Naive thymus-derived CD8-positive, alpha-beta T cell (primary cell): ENCODE results near the gene TSC1. TPM values are rescaled to one million over a fixed set of nuclear protein-coding genes. Genes with fewer than 3 reads are reported as not detected.

ENCODE experiments used
- ATAC-seq, 2 donors: fragments of 150-1000 bp; cut with Tn5 transposase in 1 of 2; sonication (Bioruptor Pico), chemical (Tn5 transposase) in 1 of 2; 1 replicate in 1 of 2; 2 replicates in 1 of 2; pipeline ENCODE4 v1.10.0; 2021; ENCODE audit warnings: mild to moderate bottlenecking in 2 of 2, moderate library complexity in 2 of 2
- POLR2A ChIA-PET: fragments of 350-600 bp; sonication (Branson Sonifier 250); formaldehyde crosslinking; loops from one replicate; lab custom pipeline; 2021; ENCODE audit warnings: antibody characterized with exemption; lab: Charles Lee
- DNase-seq, 10 donors: peaks; one replicate each; pipeline versions ENCODE4 v3.0.0 to v3.0.0-alpha.2; 2020 to 2022
- H3K27ac Mint-ChIP-seq, 10 donors: one replicate each; pipeline ENCODE4 v1.8.0; 2020 to 2022; ENCODE audit warnings: mild to moderate bottlenecking in 10 of 10, mixed read lengths in 10 of 10, moderate library complexity in 4 of 10, inconsistent platforms in 1 of 10
- H3K27me3 Mint-ChIP-seq, 5 donors: one replicate each; pipeline ENCODE4 v1.8.0; 2021 to 2022; ENCODE audit warnings: mixed read lengths in 5 of 5
- H3K36me3 Mint-ChIP-seq, 3 donors: one replicate each; pipeline ENCODE4 v1.8.0; 2020 to 2022; ENCODE audit warnings: mixed read lengths in 3 of 3, mild to moderate bottlenecking in 2 of 3, inconsistent platforms in 1 of 3
- H3K4me1 Mint-ChIP-seq, 4 donors: one replicate each; pipeline ENCODE4 v1.8.0; 2021 to 2022; ENCODE audit warnings: mixed read lengths in 4 of 4
- H3K4me3 Mint-ChIP-seq, 10 donors: one replicate each; pipeline ENCODE4 v1.8.0; 2020 to 2022; ENCODE audit warnings: mild to moderate bottlenecking in 10 of 10, mixed read lengths in 10 of 10, moderate library complexity in 6 of 10, inconsistent platforms in 1 of 10
- H3K9me3 Mint-ChIP-seq, 9 donors: one replicate each; pipeline ENCODE4 v1.8.0; 2020 to 2022; ENCODE audit warnings: mixed read lengths in 9 of 9, mild to moderate bottlenecking in 3 of 9, inconsistent platforms in 1 of 9, moderate library complexity in 1 of 9
- polyA plus RNA-seq, 3 donors: library from polyadenylated mRNA; unstranded; fragments of 300-500 nt; fragmentation: Illumina TruSeq; gene quantifications; one replicate each; pipeline ENCODE4 v1.2.3, GENCODE V29; 2021
- total RNA-seq, 8 experiments: library from RNA in 2 of 8; stranded (reverse) in 2 of 8; gene quantifications; one replicate each; pipeline ENCODE4 v1.2.3 and lab custom pipeline; 2021 to 2026

The TSC1 gene
- total and polyA plus RNA-seq, 5 experiments from 2014 or later = 4.8 to 86.2 (median 8.7) TPM

DNA sequence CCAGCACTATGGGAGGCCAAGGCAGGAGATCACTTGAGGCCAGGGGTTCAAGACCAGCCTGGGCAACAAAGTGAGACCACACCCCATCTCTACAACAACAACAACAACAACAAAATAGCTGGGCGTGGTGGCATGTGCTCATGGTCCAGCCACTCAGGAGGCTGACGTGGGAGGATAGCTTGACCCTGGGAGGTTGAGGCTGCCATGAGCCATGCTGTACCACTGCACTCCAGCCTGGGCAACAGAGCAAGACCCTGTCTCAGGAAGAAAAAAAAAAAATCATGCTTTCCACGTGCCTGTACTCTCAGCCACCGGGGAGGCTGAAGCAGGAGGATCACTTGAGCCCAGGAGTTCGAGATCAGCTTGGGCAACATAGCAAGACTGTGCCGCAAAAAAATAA, 29.5 kb downstream of the TSC1 start:
- Mint-ChIP-seq H3K36me3 (peaks cover 42 to 90% (median 50%) of the 10 kb centered on the region in 3 donors), H3K27me3 (no peaks in the 10 kb centered on the region), H3K4me3 (no peak overlapping the region), H3K9me3 (no peaks in the 10 kb centered on the region), H3K4me1 (peaks cover 0 to 3% (median 0%) of the 10 kb centered on the region in 4 donors), H3K27ac (no peak overlapping the region)
- ATAC-seq (no peak), DNase-seq (no peak)
- POLR2A ChIA-PET = no interaction called here

DNA sequence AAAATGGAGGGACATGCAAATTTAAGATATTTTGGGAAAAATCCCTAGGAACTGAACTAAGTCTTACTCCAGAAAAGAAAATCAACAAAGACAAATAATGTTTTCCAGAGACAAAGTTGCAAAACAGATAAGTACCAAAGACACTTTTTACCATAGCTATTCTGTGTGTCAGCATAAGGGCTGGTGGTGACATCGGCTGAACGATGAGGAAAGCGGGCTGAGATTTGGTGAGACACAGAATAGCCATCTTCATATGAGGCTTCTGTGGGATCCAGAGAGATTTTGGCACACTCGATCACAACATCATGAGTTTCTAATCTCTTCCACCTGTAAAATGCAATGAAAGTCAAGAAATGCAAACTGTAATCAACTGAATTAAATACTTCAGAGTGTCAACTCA, 32.3 kb downstream of the TSC1 start:
- H3K4me3 Mint-ChIP-seq = no peak overlapping the region
- no peaks in the 10 kb centered on the region for H3K9me3 Mint-ChIP-seq
- H3K4me1 Mint-ChIP-seq = peaks cover 9 to 15% (median 11%) of the 10 kb centered on the region in 4 donors
- POLR2A ChIA-PET = no interaction called here
- H3K27ac Mint-ChIP-seq = peak overlapping the region in 1 of 10 donors; percentile 7
- H3K27me3 Mint-ChIP-seq = no peaks in the 10 kb centered on the region
- H3K36me3 Mint-ChIP-seq = peaks cover 26 to 72% (median 32%) of the 10 kb centered on the region in 3 donors
- ATAC-seq = no peak
- no peak for DNase-seq

DNA sequence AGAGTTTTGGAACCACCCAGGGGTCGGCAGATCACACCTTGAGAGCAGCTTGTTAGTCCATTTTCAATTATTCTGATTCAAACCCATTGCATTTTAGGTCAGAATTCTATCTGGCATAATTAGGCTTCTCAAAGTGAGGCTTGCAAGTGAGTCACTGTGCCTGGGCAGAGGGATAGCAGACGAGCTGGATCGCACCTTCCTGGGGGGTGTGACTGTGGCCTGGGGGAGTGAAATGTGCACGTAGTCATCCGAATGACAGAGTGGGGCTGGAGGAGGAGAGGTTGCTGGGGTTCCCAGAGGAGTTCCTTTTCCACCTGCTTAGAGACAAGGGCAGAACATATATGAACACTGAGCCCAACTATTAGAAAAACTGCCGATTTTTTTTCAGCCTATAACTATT, 34.0 kb downstream of the TSC1 start:
- peaks cover 9 to 15% (median 11%) of the 10 kb centered on the region in 4 donors for H3K4me1 Mint-ChIP-seq
- POLR2A ChIA-PET = no interaction called here
- DNase-seq = no peak
- H3K27me3 Mint-ChIP-seq = no peaks in the 10 kb centered on the region
- H3K36me3 Mint-ChIP-seq = peaks cover 20 to 72% (median 21%) of the 10 kb centered on the region in 3 donors
- H3K27ac Mint-ChIP-seq = no peak overlapping the region
- no peak for ATAC-seq
- no peaks in the 10 kb centered on the region for H3K9me3 Mint-ChIP-seq
- H3K4me3 Mint-ChIP-seq = no peak overlapping the region

DNA sequence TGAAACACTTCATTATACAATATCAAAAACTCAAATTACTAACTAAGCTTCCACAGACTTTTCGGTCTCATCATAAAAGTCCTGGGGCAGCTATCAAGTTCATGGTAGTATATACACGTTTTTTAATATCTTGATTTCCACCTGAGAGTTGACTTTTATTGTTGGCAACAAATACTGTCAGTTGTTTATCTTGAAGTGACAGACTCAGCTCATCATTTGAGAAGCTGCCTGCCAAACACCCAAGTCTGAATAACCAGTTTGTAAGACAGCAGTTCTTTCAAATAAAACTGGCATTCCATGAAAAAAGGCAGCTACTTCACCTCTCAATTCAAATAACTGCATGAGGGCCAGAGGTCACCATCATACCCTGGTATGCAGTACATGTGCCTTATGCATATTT, 35.1 kb downstream of the TSC1 start:
- ATAC-seq (no peak), DNase-seq (no peak)
- Mint-ChIP-seq H3K9me3 (no peaks in the 10 kb centered on the region), H3K36me3 (peaks cover 20 to 73% (median 20%) of the 10 kb centered on the region in 3 donors), H3K4me1 (peaks cover 9 to 15% (median 11%) of the 10 kb centered on the region in 4 donors), H3K27ac (peak overlapping the region in 2 of 10 donors; percentile 74 to 79), H3K4me3 (no peak overlapping the region), H3K27me3 (no peaks in the 10 kb centered on the region)
- POLR2A ChIA-PET = interaction anchor here (0.7 kb wide), 1 partner anchor 63 kb away, joined by 3 read pairs; no protein-coding TSS in a partner anchor

DNA sequence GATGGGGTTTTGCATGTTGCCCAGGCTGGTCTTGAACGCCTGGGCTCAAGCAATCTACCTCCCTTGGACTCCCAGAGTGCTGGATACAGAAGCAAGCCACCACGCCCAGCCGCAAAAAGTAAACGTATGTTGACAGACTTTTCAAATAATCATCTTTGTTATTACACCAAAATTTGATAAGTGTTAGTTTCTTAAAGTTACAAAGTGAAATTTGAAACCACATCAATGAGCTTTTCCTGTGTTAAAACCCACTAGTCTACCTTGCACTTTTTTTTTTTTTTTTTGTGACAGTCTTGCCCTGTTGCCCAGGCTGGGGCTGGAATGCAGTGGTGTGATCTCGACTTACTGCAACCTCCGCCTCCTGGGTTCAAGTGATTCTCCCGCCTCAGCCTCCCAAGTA, 35.8 kb downstream of the TSC1 start:
- ATAC-seq = peak; percentile 50 to 54

DNA sequence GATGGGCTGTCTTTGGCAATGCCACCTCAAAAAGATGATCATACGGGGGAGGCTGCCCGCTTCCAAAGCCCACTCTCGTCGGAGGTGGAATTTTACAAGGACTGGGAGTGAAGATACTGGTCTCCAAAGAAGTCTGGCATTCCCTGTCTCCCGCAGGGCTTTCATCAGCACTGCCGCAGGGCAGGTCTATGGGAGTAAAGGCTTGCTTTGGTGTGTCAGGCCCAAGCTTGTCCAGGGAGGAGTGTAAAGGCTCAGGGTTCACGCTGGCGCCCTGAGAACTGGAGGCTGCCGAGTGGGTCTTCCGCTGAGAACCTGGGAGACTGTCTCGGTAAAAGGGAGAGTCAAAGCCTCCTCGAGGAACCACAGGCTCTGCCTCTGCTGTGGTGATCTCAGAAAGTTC, 38.7 kb downstream of the TSC1 start:
- H3K4me3 Mint-ChIP-seq = no peak overlapping the region
- no peaks in the 10 kb centered on the region for H3K9me3 Mint-ChIP-seq
- H3K27ac Mint-ChIP-seq = no peak overlapping the region
- H3K36me3 Mint-ChIP-seq = peaks cover 4 to 72% (median 17%) of the 10 kb centered on the region in 3 donors
- H3K27me3 Mint-ChIP-seq = no peaks in the 10 kb centered on the region
- POLR2A ChIA-PET = no interaction called here
- H3K4me1 Mint-ChIP-seq = peaks cover 10 to 22% (median 15%) of the 10 kb centered on the region in 4 donors
- no peak for DNase-seq
- no peak for ATAC-seq

More for the DNA sequence above, 35.8 kb downstream of the TSC1 start:
- H3K27ac Mint-ChIP-seq = peak overlapping the region in 7 of 10 donors; percentile 27 to 79 (median 67)
- H3K36me3 Mint-ChIP-seq = peaks cover 20 to 74% (median 21%) of the 10 kb centered on the region in 3 donors
- H3K9me3 Mint-ChIP-seq = no peaks in the 10 kb centered on the region
- POLR2A ChIA-PET = no interaction called here
- no peaks in the 10 kb centered on the region for H3K27me3 Mint-ChIP-seq
- DNase-seq = peak in 3 of 10 donors; percentile 19 to 48 (median 31)
- peaks cover 9 to 15% (median 11%) of the 10 kb centered on the region in 4 donors for H3K4me1 Mint-ChIP-seq
- peak overlapping the region in 3 of 10 donors; percentile 34 to 52 (median 41) for H3K4me3 Mint-ChIP-seq

DNA sequence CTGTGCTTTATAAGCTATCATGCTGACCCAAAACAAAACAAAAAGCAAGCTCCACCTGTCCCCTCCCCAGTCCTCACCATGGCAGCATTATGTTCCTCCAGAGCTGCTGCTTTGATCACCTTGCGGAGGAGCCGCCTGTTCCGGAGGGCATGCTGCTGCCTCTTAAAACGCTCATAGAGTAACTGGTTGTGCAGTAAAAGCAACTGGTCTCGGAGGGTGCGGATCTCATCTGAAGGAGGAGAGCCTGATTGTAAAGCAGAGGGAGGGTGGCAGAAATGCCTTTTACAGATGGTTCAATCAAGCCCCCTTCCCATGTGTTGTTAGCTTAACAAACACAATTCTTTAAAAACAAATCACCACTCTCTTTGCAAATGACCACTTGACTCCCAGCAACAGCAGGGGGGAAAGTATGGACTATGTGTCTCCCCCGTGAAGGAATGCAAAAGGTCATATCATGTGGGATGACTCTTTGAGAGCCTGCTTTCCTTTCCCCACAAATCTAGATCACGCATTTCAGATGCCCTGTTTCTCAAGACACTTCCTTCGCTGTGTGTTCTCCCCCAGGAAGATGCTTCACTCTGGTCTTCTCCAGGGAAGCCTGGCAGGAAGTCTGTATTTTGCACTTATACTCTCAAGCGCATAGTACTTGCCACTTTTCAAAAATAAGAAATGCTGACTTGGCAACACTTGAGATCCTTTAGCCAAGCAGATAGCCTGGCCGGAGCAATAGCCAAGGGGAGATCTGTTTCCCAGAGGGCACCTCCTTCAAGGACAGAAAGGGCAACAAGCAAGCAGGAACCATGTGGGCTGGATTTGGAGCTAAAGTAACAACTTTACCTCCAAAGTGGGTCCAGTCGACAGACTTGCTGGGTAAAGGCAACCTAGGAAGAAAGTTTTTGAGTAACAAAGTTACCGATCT, 40.6 kb downstream of the TSC1 start:
- no peaks in the 10 kb centered on the region for H3K9me3 Mint-ChIP-seq
- DNase-seq = no peak
- no peaks in the 10 kb centered on the region for H3K27me3 Mint-ChIP-seq
- H3K27ac Mint-ChIP-seq = peak overlapping the region in 4 of 10 donors; percentile 20 to 61 (median 49)
- H3K36me3 Mint-ChIP-seq = peaks cover 0 to 74% (median 19%) of the 10 kb centered on the region in 3 donors
- POLR2A ChIA-PET = no interaction called here
- peaks cover 6 to 16% (median 11%) of the 10 kb centered on the region in 4 donors for H3K4me1 Mint-ChIP-seq
- H3K4me3 Mint-ChIP-seq = no peak overlapping the region
- no peak for ATAC-seq

DNA sequence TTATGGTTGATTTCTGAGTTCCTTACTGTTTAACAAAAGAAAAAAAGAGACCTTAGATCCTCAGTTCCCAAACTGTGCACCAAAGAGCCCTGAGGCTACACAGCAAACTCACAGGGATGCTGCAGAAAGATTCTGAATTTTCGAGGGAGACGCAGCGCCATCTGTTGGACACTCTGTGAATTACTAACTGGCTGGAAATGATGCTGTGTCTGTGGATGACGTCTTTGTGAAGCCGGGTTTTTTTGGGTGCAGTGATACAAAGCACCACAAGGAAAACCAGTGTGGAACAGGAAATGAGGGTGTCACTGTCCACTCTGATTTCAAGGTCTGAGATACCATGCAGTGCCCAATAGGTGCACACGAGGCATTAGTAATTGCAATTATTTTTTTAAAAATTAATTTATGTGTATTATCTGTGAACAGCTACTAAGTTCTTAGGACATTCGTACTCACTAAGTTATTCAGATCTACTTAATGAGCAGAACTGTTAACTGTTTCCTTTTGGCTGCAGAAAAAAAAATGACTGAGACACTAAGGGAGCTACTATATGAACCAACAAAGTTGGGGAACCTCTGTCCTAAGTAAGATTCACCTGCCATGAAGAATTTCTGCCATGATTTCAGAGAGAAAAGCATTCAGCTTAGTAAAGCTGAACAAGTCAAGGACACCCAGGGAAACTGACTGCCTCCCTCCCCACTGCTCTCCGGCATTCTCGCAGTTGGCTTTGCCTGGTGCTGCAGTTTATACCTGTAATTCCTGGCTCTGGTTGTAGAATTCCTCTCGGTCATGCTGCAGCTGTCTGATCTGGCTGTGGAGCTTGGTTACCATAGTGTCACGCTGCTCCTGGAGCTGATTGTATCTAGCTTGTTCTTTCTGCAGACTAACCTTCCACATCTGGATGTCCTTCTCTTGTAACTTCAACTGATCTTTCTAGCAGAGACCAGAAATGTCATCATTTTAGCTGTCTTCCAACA, 42.3 kb downstream of the TSC1 start:
- H3K4me3 Mint-ChIP-seq = no peak overlapping the region
- DNase-seq (peak; percentile 57 to 84 (median 78)), ATAC-seq (peak; percentile 97 to 99)
- POLR2A ChIA-PET = interaction anchor here (1.0 kb wide), 1 partner anchor 42 kb away, joined by 3 read pairs; no protein-coding TSS in a partner anchor
- H3K27ac Mint-ChIP-seq = peak overlapping the region in 6 of 10 donors; percentile 28 to 81 (median 64)
- H3K27me3 Mint-ChIP-seq = no peaks in the 10 kb centered on the region
- H3K4me1 Mint-ChIP-seq = peaks cover 0 to 7% (median 6%) of the 10 kb centered on the region in 4 donors
- H3K9me3 Mint-ChIP-seq = no peaks in the 10 kb centered on the region
- peaks cover 7 to 89% (median 22%) of the 10 kb centered on the region in 3 donors for H3K36me3 Mint-ChIP-seq

DNA sequence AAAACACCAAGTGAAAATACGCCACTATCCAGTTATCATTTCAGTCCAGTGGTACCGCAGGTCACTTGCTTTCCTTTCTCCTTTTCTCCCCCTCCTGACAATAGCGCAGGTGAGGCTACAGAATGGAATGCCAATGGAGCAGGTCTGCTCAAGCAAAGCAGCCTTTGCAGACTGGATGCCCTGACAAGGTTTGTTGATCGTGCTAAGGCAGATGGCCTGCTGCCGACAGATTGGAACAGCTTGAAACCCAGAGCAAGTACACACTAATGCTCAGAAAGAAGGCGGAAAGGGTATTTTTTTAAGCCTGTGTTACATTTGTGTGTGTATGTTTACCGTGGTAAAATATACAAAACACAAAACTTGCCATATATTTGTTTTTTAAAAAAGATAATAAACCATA, 46.4 kb downstream of the TSC1 start:
- no peak for DNase-seq
- Mint-ChIP-seq H3K4me1 (peaks cover 0 to 7% (median 5%) of the 10 kb centered on the region in 4 donors), H3K27me3 (no peaks in the 10 kb centered on the region), H3K9me3 (no peaks in the 10 kb centered on the region), H3K4me3 (no peak overlapping the region), H3K27ac (no peak overlapping the region), H3K36me3 (peaks cover 11 to 83% (median 21%) of the 10 kb centered on the region in 3 donors)
- POLR2A ChIA-PET = no interaction called here
- no peak for ATAC-seq

DNA sequence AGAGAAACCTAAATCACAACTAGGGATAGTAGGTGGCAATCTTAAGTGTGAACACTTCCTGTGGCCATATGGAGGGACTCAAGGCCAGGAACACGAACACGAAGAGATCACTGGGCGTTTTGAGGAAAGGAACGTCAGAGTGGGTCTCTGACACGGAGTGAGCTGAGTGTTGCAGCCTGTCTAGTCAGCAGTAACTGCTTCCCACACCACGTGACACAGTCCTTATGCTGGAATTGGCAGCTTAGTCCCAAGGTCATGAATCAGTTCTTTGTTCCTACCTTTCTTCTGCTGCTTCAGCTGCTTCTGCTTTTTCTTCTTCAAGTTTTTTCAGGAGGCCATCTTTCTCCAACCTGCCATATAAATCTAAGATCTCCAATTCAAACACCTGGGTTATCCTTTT, 47.5 kb downstream of the TSC1 start:
- Mint-ChIP-seq H3K27ac (peak overlapping the region in 1 of 10 donors; percentile 72), H3K9me3 (no peaks in the 10 kb centered on the region), H3K4me3 (no peak overlapping the region), H3K4me1 (peaks cover 0 to 6% (median 1%) of the 10 kb centered on the region in 4 donors), H3K27me3 (no peaks in the 10 kb centered on the region), H3K36me3 (peaks cover 11 to 77% (median 21%) of the 10 kb centered on the region in 3 donors)
- POLR2A ChIA-PET = no interaction called here
- no peak for ATAC-seq
- no peak for DNase-seq

DNA sequence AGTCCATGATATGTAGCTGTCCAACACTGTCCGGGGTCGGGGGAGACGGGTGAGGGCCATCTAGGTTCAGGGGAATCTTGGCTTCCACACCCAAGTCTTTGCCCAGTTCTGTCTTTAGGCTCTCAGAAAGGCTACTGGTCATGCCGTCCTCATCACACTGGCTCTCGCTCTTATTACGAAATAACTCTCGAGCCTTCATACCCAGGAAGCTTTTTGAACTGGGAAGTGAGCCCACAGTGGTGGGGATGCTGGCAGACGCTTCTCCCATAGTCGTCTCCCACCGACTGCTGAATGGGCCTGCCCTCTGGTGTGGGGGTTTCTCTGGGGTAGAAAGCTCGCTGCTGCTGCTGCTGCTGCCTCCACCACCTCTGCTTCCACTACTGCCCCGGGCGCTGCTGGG, 48.2 kb downstream of the TSC1 start:
- H3K4me1 Mint-ChIP-seq = no peaks in the 10 kb centered on the region
- no peak for ATAC-seq

More for the DNA sequence above, 48.2 kb downstream of the TSC1 start:
- DNase-seq = no peak
- no peaks in the 10 kb centered on the region for H3K9me3 Mint-ChIP-seq
- peaks cover 11 to 73% (median 21%) of the 10 kb centered on the region in 3 donors for H3K36me3 Mint-ChIP-seq
- H3K27me3 Mint-ChIP-seq = no peaks in the 10 kb centered on the region
- no peak overlapping the region for H3K27ac Mint-ChIP-seq
- H3K4me3 Mint-ChIP-seq = no peak overlapping the region
- POLR2A ChIA-PET = no interaction called here
